Spleen (tissue), 7 donors: ENCODE measurements around the gene NXN.

ENCODE experiments used
- POLR2A ChIP-seq, 3 donors: fragments of 450-650 bp; IDR thresholded peaks; one replicate each; pipeline ENCODE4 v1.5.1; 2017; ENCODE audit warnings: antibody characterized with exemption in 3 of 3, mild to moderate bottlenecking in 1 of 3
- POLR2AphosphoS5 ChIP-seq, 3 donors: sonication (generic); formaldehyde crosslinking; IDR thresholded peaks; one replicate each; pipeline ENCODE4 v1.5.1; 2017; ENCODE audit warnings: antibody characterized with exemption in 3 of 3
- TF ChIP-seq, protein P1 (sequence below), 11 experiments: fragments of 200-600 bp in 7 of 11; fragments of 450-650 bp in 4 of 11; sonication (generic) in 4 of 11; IDR thresholded peaks in 8 of 11; conservative IDR thresholded peaks in 3 of 11; 1 replicate in 7 of 11; 2 replicates in 4 of 11; pipeline versions ENCODE4 v1.4.0 to v1.8.0; 2016 to 2021; ENCODE audit warnings: antibody characterized with exemption in 11 of 11, inconsistent platforms in 4 of 11, mild to moderate bottlenecking in 1 of 11
- donor health status: DM: no; HTN: no; CAD: no; lungs with moderate emphysema.
- donor health status: DM: no; HTN: no; CAD: no.
- donor health status: DM: no; HTN: no; CAD: no.

GRCh38 chr17:924711-925475 is 54.7 kb downstream of the NXN start:
- TF ChIP-seq, protein P1, sequence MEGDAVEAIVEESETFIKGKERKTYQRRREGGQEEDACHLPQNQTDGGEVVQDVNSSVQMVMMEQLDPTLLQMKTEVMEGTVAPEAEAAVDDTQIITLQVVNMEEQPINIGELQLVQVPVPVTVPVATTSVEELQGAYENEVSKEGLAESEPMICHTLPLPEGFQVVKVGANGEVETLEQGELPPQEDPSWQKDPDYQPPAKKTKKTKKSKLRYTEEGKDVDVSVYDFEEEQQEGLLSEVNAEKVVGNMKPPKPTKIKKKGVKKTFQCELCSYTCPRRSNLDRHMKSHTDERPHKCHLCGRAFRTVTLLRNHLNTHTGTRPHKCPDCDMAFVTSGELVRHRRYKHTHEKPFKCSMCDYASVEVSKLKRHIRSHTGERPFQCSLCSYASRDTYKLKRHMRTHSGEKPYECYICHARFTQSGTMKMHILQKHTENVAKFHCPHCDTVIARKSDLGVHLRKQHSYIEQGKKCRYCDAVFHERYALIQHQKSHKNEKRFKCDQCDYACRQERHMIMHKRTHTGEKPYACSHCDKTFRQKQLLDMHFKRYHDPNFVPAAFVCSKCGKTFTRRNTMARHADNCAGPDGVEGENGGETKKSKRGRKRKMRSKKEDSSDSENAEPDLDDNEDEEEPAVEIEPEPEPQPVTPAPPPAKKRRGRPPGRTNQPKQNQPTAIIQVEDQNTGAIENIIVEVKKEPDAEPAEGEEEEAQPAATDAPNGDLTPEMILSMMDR (IDR thresholded peaks at IDR 0.05 in 8 of 11, conservative IDR thresholded peaks at IDR 0.05 in 3 of 11) = no peak
- TF ChIP-seq POLR2AphosphoS5 (IDR thresholded peaks at IDR 0.05) (no peak), POLR2A (IDR thresholded peaks at IDR 0.05) (no peak)
